ENCODE measurements around the gene GLOD4.
"Not testable (repeated sequence)": the region's sequence is repeated elsewhere in the genome, so short reads cannot be mapped to it uniquely, and the experiment has no call there.

The GLOD4 gene

GRCh38 chr17:759964-760363, 22.1 kb downstream of the GLOD4 start:
- no peak for DNase-seq (ENCODE audit: low spot score)
- Histone ChIP-seq H3K4me3 (ENCODE audit: severe bottlenecking) (no peak overlapping the region), H3K9me3 (ENCODE audit: severe bottlenecking) (no peaks in the 10 kb centered on the region), H3K4me1 (ENCODE audit: insufficient read depth, poor library complexity, severe bottlenecking) (peaks cover 4% of the 10 kb centered on the region), H3K36me3 (ENCODE audit: low read depth) (peaks cover 76% of the 10 kb centered on the region), H3K27ac (ENCODE audit: poor library complexity, severe bottlenecking) (no peak overlapping the region), H3K27me3 (ENCODE audit: insufficient read depth, poor library complexity, severe bottlenecking) (no peaks in the 10 kb centered on the region)
- TF ChIP-seq CTCF (IDR thresholded peaks at IDR 0.05; ENCODE audit: poor library complexity, severe bottlenecking): no peak
- ATAC-seq (ENCODE audit: low read depth): no peak

- H3K27me3 ChIP-seq (ENCODE audit: insufficient read depth, poor library complexity, severe bottlenecking); H3K4me1 ChIP-seq (ENCODE audit: insufficient read depth, poor library complexity, severe bottlenecking); H3K4me3 ChIP-seq (ENCODE audit: severe bottlenecking); ATAC-seq (ENCODE audit: low read depth); DNase-seq (ENCODE audit: low spot score); H3K9me3 ChIP-seq (ENCODE audit: severe bottlenecking): not testable (repeated sequence)
- peak overlapping the region; percentile 27 for H3K27ac ChIP-seq (ENCODE audit: poor library complexity, severe bottlenecking)
- H3K36me3 ChIP-seq (ENCODE audit: low read depth): peaks cover 41% of the 10 kb centered on the region
These were observed 26.0 kb downstream of the GLOD4 start for GRCh38 chr17:756010-756567.

- not testable (repeated sequence) for H3K4me3 ChIP-seq (ENCODE audit: severe bottlenecking); ATAC-seq (ENCODE audit: low read depth); H3K4me1 ChIP-seq (ENCODE audit: insufficient read depth, poor library complexity, severe bottlenecking)
These were observed 26.6 kb downstream of the GLOD4 start for GRCh38 chr17:755319-755961.

GRCh38 chr17:753418-753817, 28.7 kb downstream of the GLOD4 start:
- Histone ChIP-seq H3K27me3 (ENCODE audit: insufficient read depth, poor library complexity, severe bottlenecking) (no peaks in the 10 kb centered on the region), H3K27ac (ENCODE audit: poor library complexity, severe bottlenecking) (no peak overlapping the region), H3K9me3 (ENCODE audit: severe bottlenecking) (no peaks in the 10 kb centered on the region), H3K4me3 (ENCODE audit: severe bottlenecking) (no peak overlapping the region), H3K36me3 (ENCODE audit: low read depth) (peaks cover 22% of the 10 kb centered on the region), H3K4me1 (ENCODE audit: insufficient read depth, poor library complexity, severe bottlenecking) (peaks cover 9% of the 10 kb centered on the region)
- no peak for DNase-seq (ENCODE audit: low spot score)
- ATAC-seq (ENCODE audit: low read depth): no peak
- TF ChIP-seq CTCF (IDR thresholded peaks at IDR 0.05; ENCODE audit: poor library complexity, severe bottlenecking): no peak

More at GRCh38 chr17:755319-755961, 26.6 kb downstream of the GLOD4 start:
- Histone ChIP-seq H3K36me3 (ENCODE audit: low read depth) (peaks cover 35% of the 10 kb centered on the region), H3K27ac (ENCODE audit: poor library complexity, severe bottlenecking) (peak overlapping the region; percentile 27)
- not testable (repeated sequence) for DNase-seq (ENCODE audit: low spot score); H3K9me3 ChIP-seq (ENCODE audit: severe bottlenecking); H3K27me3 ChIP-seq (ENCODE audit: insufficient read depth, poor library complexity, severe bottlenecking)

- no peak for DNase-seq (ENCODE audit: low spot score)
These were observed 29.4 kb downstream of the GLOD4 start for GRCh38 chr17:752620-753219.

More at GRCh38 chr17:752620-753219, 29.4 kb downstream of the GLOD4 start:
- H3K4me1 ChIP-seq (ENCODE audit: insufficient read depth, poor library complexity, severe bottlenecking): peaks cover 9% of the 10 kb centered on the region
- peak overlapping the region; percentile 62 for H3K27ac ChIP-seq (ENCODE audit: poor library complexity, severe bottlenecking)
- H3K27me3 ChIP-seq (ENCODE audit: insufficient read depth, poor library complexity, severe bottlenecking): no peaks in the 10 kb centered on the region
- peaks cover 17% of the 10 kb centered on the region; the same call in 1 of the 2 replicates for H3K36me3 ChIP-seq (ENCODE audit: low read depth)
- TF ChIP-seq CTCF (IDR thresholded peaks at IDR 0.05; ENCODE audit: poor library complexity, severe bottlenecking): peak; percentile 14
- peak; percentile 2; the same call in 1 of the 3 replicates for ATAC-seq (ENCODE audit: low read depth)
- H3K9me3 ChIP-seq (ENCODE audit: severe bottlenecking): no peaks in the 10 kb centered on the region
- peak overlapping the region; percentile 84 for H3K4me3 ChIP-seq (ENCODE audit: severe bottlenecking)

Measured in RWPE2 (cell line).